ENCODE measurements around the gene ZFHX3. TPM values are rescaled to one million over a fixed set of nuclear protein-coding genes. Genes with fewer than 3 reads are reported as not detected.

The ZFHX3 gene
- total RNA-seq, 2 donors from 2014 or later = 11.9 to 12.6 TPM

GRCh38 chr16:72934636-72935403 is 113.1 kb downstream of the ZFHX3 start:
- intact Hi-C loops (cut with DNase I) = loop anchor here in 1 of 2 donors (5.0 kb wide), 1 partner anchor 122 kb away; no protein-coding TSS in a partner anchor
- ATAC-seq (no peak), DNase-seq (no peak)

DNA sequence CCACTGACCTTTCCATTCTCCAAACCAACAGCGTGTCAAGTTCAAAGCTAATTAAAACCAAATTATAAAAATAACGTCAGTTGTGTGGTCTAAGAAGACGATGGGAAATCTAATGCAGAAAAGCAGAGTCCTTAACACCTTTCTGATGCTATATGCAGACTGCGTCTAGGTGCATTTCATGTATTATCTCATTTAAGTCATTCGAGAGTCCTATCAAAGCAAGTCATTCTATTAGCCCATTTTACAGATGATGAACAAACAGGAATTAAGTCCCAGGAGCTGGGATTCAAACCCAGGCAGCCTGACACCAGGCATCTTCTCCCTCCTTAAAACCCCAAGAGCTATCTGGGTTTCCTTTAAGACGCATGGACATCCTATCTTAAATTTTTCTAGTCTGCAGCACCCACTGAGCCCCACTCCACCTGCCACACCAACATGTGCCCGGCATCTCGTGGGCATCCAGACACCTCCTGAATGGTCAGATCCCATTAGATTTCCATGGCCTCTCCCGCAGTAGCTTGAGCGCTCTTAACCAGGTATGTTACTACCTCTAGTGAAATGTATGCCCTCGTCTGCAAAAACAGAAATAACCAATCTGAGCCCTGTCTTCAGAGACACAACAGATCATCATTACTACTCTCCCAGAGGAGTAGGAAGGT is 115.1 kb downstream of the ZFHX3 start:
- DNase-seq = no peak
- ATAC-seq = no peak
- intact Hi-C loops (cut with DNase I) = no loop called here

DNA sequence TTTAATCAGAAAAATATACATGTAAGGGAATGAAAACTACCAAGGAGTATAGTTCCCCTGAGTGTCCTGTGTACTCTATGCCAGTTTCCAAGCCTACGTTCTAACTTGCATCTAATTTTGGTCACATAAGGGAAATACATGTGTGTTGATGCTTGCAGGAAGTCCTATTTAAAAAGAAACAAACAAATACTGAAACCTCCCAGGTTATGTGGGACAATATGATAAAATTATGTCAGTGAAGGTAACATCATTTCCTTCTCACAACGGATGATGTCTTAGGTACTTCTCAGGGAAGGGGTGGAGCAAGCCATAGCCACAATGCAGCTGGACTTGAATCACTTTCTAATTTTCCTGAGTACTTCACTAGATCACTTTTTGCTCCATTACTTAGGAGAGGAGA is 115.9 kb downstream of the ZFHX3 start:
- DNase-seq (no peak), ATAC-seq (peak in 1 of 2 donors; percentile 9)
- intact Hi-C loops (cut with DNase I) = no loop called here

DNA sequence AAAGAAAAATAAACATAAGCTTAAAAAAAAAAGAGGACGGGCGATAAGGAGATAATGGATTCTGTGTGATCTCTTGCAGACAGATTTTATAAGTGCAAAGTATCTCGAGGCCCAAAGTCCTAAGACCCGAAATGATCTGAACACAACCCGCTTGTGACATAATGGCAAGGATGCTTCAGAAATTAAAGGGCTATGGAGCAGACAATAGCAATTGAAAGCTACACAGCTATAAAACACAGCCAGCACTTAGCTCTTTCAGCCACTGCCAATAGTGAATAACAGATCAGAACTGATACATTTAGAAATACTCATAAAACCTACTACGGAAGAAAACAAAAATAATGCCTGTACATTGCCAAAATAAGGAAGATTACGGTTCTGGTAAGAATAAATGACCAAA is 117.5 kb downstream of the ZFHX3 start:
- DNase-seq (no peak), ATAC-seq (no peak)
- intact Hi-C loops (cut with DNase I) = no loop called here

- no peak for ATAC-seq
- intact Hi-C loops (cut with DNase I) = no loop called here
- no peak for DNase-seq
Measured at GRCh38 chr16:72928090-72928981, 119.6 kb downstream of the ZFHX3 start.

- ATAC-seq (no peak), DNase-seq (no peak)
- intact Hi-C loops (cut with DNase I) = no loop called here
Measured at GRCh38 chr16:72927199-72928089, 120.5 kb downstream of the ZFHX3 start.

GRCh38 chr16:72926177-72927070 is 121.5 kb downstream of the ZFHX3 start:
- ATAC-seq = no peak
- DNase-seq = no peak
- intact Hi-C loops (cut with DNase I) = no loop called here

- DNase-seq (no peak), ATAC-seq (no peak)
- intact Hi-C loops (cut with DNase I) = no loop called here
Measured at GRCh38 chr16:72925631-72925979, 122.3 kb downstream of the ZFHX3 start.

DNA sequence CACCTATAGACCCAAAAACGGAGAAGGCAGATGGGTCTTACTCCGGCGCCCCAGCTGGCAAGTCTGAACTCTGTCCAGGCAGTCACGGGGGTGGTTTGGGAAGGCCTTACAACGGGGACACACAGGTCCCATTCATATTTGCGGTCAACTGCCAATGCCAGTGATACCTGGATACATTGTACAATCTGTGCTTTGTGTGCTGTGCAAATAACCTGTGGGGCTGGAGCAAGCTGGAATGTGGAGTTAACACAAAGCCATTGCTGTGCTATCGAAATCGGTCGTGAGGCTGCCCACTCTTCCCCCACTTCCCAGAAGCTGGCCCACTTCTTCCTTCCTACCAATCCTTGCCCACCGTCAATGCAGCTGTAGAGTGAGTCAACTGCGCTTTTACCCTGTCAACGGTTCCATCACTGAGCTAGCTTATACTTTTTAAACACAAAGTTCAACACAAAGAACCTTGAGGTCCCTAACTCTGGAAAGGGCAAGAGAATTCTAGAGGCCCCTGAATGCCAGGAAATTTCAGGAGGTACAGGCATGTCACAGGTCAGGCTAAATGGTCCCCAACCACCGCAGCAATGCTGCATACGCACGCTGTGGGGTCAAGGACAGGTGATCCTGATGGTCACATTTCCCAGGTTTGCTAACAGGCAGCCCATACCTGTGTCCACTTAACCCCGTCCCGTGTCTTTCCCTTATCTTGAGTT is 122.8 kb downstream of the ZFHX3 start:
- ATAC-seq (no peak), DNase-seq (no peak)
- intact Hi-C loops (cut with DNase I) = no loop called here

GRCh38 chr16:72924537-72924926 is 123.4 kb downstream of the ZFHX3 start:
- intact Hi-C loops (cut with DNase I) = no loop called here
- DNase-seq (no peak), ATAC-seq (no peak)

- intact Hi-C loops (cut with DNase I) = no loop called here
- ATAC-seq (no peak), DNase-seq (no peak)
Measured at GRCh38 chr16:72923757-72924156, 124.2 kb downstream of the ZFHX3 start.

DNA sequence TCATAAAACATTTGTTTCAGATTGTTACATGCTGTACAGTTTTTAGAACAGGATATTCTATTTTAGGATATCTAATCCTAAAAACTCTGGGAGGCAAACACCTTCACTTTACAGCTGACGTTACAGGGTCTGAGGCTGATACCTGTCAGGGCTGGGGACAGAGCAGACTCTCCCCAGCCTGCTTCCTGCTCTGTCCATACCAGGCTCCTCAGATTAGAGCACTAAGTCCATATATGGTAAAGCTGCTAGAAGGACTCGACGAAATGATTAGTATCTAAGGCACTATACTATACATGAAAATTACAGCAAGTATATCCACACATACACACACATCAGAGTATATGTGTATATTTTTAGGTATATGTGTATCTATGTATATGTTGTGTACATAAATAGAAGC is 125.2 kb downstream of the ZFHX3 start:
- DNase-seq = no peak
- no peak for ATAC-seq
- intact Hi-C loops (cut with DNase I) = no loop called here

DNA sequence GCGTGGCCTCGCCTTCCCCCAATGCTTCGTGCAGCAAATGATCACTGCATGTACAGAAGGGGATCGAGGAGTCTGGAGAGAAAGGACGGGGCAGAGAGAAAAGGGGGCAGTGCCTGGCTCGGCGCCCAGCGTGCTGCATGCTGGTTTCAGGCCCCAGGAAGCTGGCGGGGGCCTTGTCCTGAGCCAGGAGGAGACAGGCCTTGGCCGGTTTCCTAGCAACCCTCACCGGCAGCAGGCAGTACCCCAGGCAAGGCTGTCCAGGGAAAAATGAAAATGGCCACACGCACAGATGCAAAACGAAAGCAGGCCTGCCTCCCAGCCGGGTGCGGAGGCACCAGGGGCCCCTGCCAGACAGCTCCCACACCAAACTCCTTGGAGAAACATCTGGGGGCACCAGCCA is 126.3 kb downstream of the ZFHX3 start:
- DNase-seq (no peak), ATAC-seq (peak; percentile 50 to 51)
- intact Hi-C loops (cut with DNase I) = no loop called here

DNA sequence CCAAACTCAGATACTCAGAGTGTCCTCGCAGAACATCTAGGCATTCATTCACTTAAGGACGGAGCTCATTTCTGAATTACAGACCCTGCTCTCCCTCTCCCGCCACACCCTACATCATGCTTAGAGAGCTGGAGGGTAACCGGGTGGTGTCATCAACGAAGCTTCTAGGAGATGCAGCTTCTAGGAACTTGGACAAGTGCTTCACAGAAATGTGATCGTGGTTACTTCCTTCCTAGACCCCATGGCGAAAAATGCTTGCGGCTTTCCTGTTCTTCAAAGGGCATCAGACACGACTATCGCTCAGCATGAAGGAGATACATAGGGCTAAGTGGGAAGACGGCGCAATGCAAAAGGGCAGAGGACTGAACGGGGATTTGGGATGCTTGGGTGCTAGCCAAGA is 126.8 kb downstream of the ZFHX3 start:
- intact Hi-C loops (cut with DNase I) = no loop called here
- DNase-seq (no peak), ATAC-seq (no peak)

DNA sequence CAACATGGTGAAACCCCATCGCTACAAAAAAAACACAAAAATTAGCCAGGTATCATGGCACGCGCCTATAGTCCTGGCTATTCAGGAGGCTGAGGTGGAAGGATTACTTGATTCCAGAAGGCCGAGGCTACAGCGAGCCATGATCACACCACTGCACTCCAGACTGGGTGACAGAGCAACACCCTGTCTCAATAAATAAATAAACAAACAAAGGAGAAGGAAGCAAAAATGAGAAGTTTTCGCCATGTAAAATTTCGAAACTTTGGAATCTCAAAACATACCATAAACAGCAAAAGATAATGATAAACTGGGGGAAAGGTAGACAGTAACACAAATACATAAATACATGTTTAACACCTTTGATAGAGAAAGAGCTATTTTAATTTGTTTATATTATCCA is 130.9 kb downstream of the ZFHX3 start:
- DNase-seq = no peak
- intact Hi-C loops (cut with DNase I) = no loop called here
- no peak for ATAC-seq

DNA sequence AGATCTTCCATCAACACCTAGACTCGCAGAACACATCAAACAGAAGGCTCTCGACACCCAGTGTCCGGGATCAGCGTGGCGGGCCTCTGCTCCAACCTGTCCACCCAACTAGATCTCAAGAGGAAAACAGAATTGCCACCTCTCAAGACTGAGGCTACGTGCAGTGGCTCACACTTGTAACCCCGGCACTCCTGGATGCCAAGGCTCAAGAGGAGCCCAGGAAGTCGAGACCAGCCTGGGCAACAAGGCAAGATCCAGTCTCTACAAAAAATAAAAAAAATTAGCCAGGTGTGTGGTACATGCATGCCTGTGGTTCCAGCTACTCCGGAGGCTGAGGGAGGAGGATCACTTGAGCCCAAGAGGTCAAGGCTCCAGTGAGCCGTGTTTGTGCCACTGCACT is 132.6 kb downstream of the ZFHX3 start:
- DNase-seq (no peak), ATAC-seq (no peak)
- intact Hi-C loops (cut with DNase I) = no loop called here

DNA sequence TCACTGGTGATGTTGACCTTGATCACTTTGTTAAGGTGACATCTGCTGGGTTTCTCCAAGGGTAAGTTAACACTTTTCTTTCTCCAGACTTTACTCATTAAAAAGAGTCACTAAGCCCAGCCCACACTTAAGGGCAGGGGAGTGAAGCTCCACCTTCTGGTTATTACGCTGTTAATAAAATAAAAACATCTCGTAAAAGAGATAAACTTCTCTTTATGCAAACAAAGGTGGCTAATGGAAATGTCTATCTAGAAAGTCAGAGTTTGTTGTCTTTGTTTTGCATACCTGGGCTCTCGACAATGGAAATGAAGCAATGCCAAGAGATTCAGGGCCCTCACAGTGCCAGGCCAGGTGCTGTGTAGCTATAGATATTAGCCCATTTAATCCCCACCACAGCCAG is 134.4 kb downstream of the ZFHX3 start:
- DNase-seq (no peak), ATAC-seq (no peak)
- intact Hi-C loops (cut with DNase I) = no loop called here

- ATAC-seq (no peak), DNase-seq (no peak)
- intact Hi-C loops (cut with DNase I) = no loop called here
Measured at GRCh38 chr16:72911971-72912370, 136.0 kb downstream of the ZFHX3 start.
